ENCODE results near the gene RADX. TPM values are rescaled to one million over a fixed set of nuclear protein-coding genes. Genes with fewer than 3 reads are reported as not detected.

RADX gene
- total RNA-seq, 1 experiment from 2014 or later: 4.3 TPM

DNA sequence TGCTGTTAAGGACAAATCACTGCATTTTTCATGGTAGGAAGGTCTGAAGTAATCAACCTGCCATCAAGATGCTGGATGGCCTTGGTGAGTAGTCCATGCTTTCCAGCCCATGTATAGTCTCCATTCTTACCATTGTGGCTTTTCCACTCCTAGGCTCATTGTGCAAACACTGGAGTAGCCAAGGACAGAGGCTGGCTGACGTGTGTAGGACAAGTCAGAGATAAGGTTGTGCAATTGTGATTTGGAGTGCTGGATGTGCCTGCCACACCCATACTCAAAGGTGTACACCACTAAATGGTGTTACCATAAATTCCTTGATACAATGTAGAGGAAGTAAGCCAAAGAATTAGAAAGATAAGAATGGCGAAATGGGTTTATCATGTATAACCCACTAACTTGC lies 26.3 kb upstream of the RADX start:
- Mint-ChIP-seq H3K9me3 (ENCODE audit: low read depth, unreplicated experiment) (no peaks in the 10 kb centered on the region), H3K4me1 (ENCODE audit: low read depth, unreplicated experiment) (no peaks in the 10 kb centered on the region), H3K27me3 (ENCODE audit: unreplicated experiment) (no peaks in the 10 kb centered on the region), H3K27ac (ENCODE audit: unreplicated experiment) (no peak overlapping the region), H3K36me3 (ENCODE audit: insufficient read depth, unreplicated experiment) (no peaks in the 10 kb centered on the region), H3K4me3 (ENCODE audit: low read depth, unreplicated experiment) (no peak overlapping the region)
- intact Hi-C loops (cut with micrococcal nuclease; ENCODE audit: unreplicated experiment): no loop called here
- TF ChIP-seq, protein P1, sequence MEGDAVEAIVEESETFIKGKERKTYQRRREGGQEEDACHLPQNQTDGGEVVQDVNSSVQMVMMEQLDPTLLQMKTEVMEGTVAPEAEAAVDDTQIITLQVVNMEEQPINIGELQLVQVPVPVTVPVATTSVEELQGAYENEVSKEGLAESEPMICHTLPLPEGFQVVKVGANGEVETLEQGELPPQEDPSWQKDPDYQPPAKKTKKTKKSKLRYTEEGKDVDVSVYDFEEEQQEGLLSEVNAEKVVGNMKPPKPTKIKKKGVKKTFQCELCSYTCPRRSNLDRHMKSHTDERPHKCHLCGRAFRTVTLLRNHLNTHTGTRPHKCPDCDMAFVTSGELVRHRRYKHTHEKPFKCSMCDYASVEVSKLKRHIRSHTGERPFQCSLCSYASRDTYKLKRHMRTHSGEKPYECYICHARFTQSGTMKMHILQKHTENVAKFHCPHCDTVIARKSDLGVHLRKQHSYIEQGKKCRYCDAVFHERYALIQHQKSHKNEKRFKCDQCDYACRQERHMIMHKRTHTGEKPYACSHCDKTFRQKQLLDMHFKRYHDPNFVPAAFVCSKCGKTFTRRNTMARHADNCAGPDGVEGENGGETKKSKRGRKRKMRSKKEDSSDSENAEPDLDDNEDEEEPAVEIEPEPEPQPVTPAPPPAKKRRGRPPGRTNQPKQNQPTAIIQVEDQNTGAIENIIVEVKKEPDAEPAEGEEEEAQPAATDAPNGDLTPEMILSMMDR (IDR thresholded peaks at IDR 0.05; ENCODE audit: unreplicated experiment): no peak
- BruUV-seq (replicated peaks): no TSS peak
- CTCF ChIA-PET: no interaction called here
- DNase-seq: no peak

DNA sequence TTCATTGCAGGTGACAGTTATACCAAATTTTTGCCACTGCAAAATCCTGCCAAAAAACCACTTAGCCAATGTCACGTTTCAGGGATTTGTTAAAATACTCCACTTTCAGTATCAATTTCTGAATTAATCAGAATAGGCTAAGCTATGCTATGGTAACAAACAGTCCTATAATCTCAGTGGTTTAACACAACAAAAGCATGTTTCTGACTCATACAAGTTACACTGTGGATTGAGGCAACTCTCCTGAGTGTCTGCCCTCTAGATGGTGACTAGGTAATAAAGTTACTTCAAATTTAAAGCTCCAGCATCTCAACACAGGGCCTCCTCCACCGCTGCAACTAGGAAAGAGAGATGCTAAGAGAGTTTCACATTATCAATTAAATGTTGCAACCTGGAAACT lies 23.0 kb upstream of the RADX start:
- Mint-ChIP-seq H3K4me1 (ENCODE audit: low read depth, unreplicated experiment) (no peaks in the 10 kb centered on the region), H3K4me3 (ENCODE audit: low read depth, unreplicated experiment) (no peak overlapping the region), H3K27ac (ENCODE audit: unreplicated experiment) (no peak overlapping the region), H3K9me3 (ENCODE audit: low read depth, unreplicated experiment) (no peaks in the 10 kb centered on the region), H3K27me3 (ENCODE audit: unreplicated experiment) (no peaks in the 10 kb centered on the region), H3K36me3 (ENCODE audit: insufficient read depth, unreplicated experiment) (no peaks in the 10 kb centered on the region)
- intact Hi-C loops (cut with micrococcal nuclease; ENCODE audit: unreplicated experiment): no loop called here
- no peak for DNase-seq
- no TSS peak for BruUV-seq (replicated peaks)
- CTCF ChIA-PET: no interaction called here
- TF ChIP-seq, protein P1 (IDR thresholded peaks at IDR 0.05; ENCODE audit: unreplicated experiment): no peak

DNA sequence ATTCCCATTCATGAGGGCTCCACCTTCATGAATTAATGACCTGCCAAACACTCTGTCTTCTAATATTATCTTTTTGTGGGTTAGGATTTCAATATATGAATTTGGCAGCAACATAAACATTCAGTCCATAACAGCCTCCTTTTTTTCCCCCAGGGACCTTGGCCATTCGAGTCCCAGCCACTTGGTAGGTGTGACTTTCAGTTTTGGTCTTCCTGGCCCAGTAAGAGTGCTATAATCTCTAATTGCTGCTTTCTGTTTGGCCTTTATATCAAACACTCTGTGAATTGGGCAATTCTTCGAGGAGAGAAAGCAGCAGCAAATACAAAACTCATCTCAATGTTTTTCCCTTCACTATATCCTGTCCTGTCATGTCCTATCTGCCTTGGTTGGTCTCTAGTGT lies 12.4 kb upstream of the RADX start:
- Mint-ChIP-seq H3K4me3 (ENCODE audit: low read depth, unreplicated experiment) (no peak overlapping the region), H3K9me3 (ENCODE audit: low read depth, unreplicated experiment) (no peaks in the 10 kb centered on the region), H3K4me1 (ENCODE audit: low read depth, unreplicated experiment) (peaks cover 5% of the 10 kb centered on the region), H3K27ac (ENCODE audit: unreplicated experiment) (no peak overlapping the region), H3K27me3 (ENCODE audit: unreplicated experiment) (no peaks in the 10 kb centered on the region), H3K36me3 (ENCODE audit: insufficient read depth, unreplicated experiment) (no peaks in the 10 kb centered on the region)
- BruUV-seq (replicated peaks): no TSS peak
- TF ChIP-seq, protein P1 (IDR thresholded peaks at IDR 0.05; ENCODE audit: unreplicated experiment): no peak
- CTCF ChIA-PET: no interaction called here
- intact Hi-C loops (cut with micrococcal nuclease; ENCODE audit: unreplicated experiment): no loop called here
- no peak for DNase-seq

DNA sequence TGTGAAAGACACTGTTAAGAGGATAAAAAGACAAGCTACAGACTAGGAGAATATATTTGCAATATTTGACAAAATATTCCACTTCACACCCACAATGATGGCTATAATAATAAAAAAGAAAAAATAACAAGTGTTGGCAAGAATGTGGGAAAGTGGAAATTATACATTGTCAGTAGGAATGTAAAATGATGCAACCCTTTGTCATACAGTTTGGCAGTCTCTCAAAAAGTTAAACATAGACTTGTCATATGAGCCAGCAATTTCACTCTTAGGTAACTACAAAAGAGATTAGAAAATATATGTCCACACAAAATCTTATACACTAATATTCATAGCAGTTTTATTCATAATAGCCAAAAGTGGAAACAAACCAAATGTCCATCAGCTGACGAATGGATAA lies 5.2 kb upstream of the RADX start:
- DNase-seq: no peak
- H3K27me3 Mint-ChIP-seq (ENCODE audit: unreplicated experiment): no peaks in the 10 kb centered on the region
- H3K4me3 Mint-ChIP-seq (ENCODE audit: low read depth, unreplicated experiment): no peak overlapping the region
- H3K27ac Mint-ChIP-seq (ENCODE audit: unreplicated experiment): no peak overlapping the region
- no TSS peak for BruUV-seq (replicated peaks)
- peaks cover 3% of the 10 kb centered on the region for H3K36me3 Mint-ChIP-seq (ENCODE audit: insufficient read depth, unreplicated experiment)
- intact Hi-C loops (cut with micrococcal nuclease; ENCODE audit: unreplicated experiment): no loop called here
- TF ChIP-seq, protein P1 (IDR thresholded peaks at IDR 0.05; ENCODE audit: unreplicated experiment): no peak
- no peaks in the 10 kb centered on the region for H3K4me1 Mint-ChIP-seq (ENCODE audit: low read depth, unreplicated experiment)
- CTCF ChIA-PET: no interaction called here
- no peaks in the 10 kb centered on the region for H3K9me3 Mint-ChIP-seq (ENCODE audit: low read depth, unreplicated experiment)

DNA sequence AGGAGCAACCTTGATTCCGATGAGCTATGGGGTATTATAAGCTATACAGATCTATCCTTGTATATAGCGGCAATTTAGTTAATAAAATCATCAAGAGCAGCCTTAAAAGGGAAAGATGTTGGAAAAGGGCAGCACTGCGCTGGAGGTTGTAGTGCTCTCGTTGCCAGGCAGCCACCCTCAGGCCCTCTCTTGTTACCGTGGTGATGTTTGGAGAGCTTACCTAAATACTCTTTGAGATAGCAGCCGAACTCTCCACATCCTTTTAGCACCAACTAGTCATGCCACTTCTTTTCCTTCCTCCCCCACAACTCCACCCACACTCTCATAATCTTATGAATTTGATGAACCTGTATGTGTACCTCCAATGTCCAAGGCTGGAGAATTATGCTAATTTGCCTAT lies 3.8 kb upstream of the RADX start:
- H3K9me3 Mint-ChIP-seq (ENCODE audit: low read depth, unreplicated experiment): no peaks in the 10 kb centered on the region
- no peak overlapping the region for H3K4me3 Mint-ChIP-seq (ENCODE audit: low read depth, unreplicated experiment)
- no peak for DNase-seq
- BruUV-seq (replicated peaks): no TSS peak
- TF ChIP-seq, protein P1 (IDR thresholded peaks at IDR 0.05; ENCODE audit: unreplicated experiment): no peak
- H3K4me1 Mint-ChIP-seq (ENCODE audit: low read depth, unreplicated experiment): peaks cover 2% of the 10 kb centered on the region
- intact Hi-C loops (cut with micrococcal nuclease; ENCODE audit: unreplicated experiment): no loop called here
- no peak overlapping the region for H3K27ac Mint-ChIP-seq (ENCODE audit: unreplicated experiment)
- no peaks in the 10 kb centered on the region for H3K27me3 Mint-ChIP-seq (ENCODE audit: unreplicated experiment)
- peaks cover 14% of the 10 kb centered on the region for H3K36me3 Mint-ChIP-seq (ENCODE audit: insufficient read depth, unreplicated experiment)
- CTCF ChIA-PET: no interaction called here
